Activated T-cell treated with anti-CD3 and anti-CD28 coated beads, Interleukin-2, amount 50 U/mL, for 72 hours (primary cell): ENCODE measurements around the gene HDAC3. TPM values are rescaled to one million over a fixed set of nuclear protein-coding genes. Genes with fewer than 3 reads are reported as not detected.

Source experiments
- ATAC-seq, 2 donors: fragments of 150-1000 bp; cut with Tn5 transposase; replicated peaks in 1 of 2; 2 replicates each; pipeline ENCODE4 v1.10.0; 2021; ENCODE audit warnings: moderate library complexity in 2 of 2, mild to moderate bottlenecking in 1 of 2
- DNase-seq, 2 donors: peaks; one replicate each; pipeline ENCODE4 v3.0.0; 2021 to 2022; ENCODE audit warnings: mixed read lengths in 1 of 2
- H3K27ac Mint-ChIP-seq: one replicate; pipeline ENCODE4 v1.8.0; 2022; ENCODE audit warnings: mild to moderate bottlenecking, moderate library complexity, mixed read lengths
- H3K27me3 Mint-ChIP-seq: one replicate; pipeline ENCODE4 v1.8.0; 2022; ENCODE audit warnings: low read depth, mixed read lengths
- H3K36me3 Mint-ChIP-seq, 2 donors: one replicate each; pipeline ENCODE4 v1.8.0; 2022; ENCODE audit warnings: mixed read lengths in 2 of 2, mild to moderate bottlenecking in 1 of 2; ENCODE audit not compliant: insufficient read depth in 2 of 2
- H3K4me1 Mint-ChIP-seq: one replicate; pipeline ENCODE4 v1.8.0; 2022; ENCODE audit warnings: low read depth, mixed read lengths
- H3K4me3 Mint-ChIP-seq, 2 donors: one replicate each; pipeline ENCODE4 v1.8.0; 2022; ENCODE audit warnings: mild to moderate bottlenecking in 2 of 2, mixed read lengths in 2 of 2, moderate library complexity in 2 of 2
- H3K9me3 Mint-ChIP-seq, 2 donors: one replicate each; pipeline ENCODE4 v1.8.0; 2022; ENCODE audit warnings: mixed read lengths in 2 of 2
- total RNA-seq, 2 donors: library from RNA; stranded (reverse); gene quantifications; one replicate each; pipeline ENCODE4 v1.2.3, GENCODE V29; 2022

HDAC3 gene
- total RNA-seq, 2 donors from 2014 or later = 64.1 to 69.2 TPM

GRCh38 chr5:141637767-141638419, 1.2 kb upstream of the HDAC3 start:
- Mint-ChIP-seq H3K27ac (peak overlapping the region; percentile 64), H3K4me3 (peak overlapping the region; percentile 94 to 96), H3K4me1 (peaks cover 54% of the 10 kb centered on the region), H3K27me3 (no peaks in the 10 kb centered on the region), H3K36me3 (peaks cover 5 to 9% of the 10 kb centered on the region in 2 donors), H3K9me3 (no peaks in the 10 kb centered on the region)
- peak; percentile 66 to 70 for DNase-seq
- ATAC-seq = peak; percentile 31 to 38

GRCh38 chr5:141637123-141637766, 596 bp upstream of the HDAC3 start:
- Mint-ChIP-seq H3K27ac (peak overlapping the region; percentile 64), H3K9me3 (no peaks in the 10 kb centered on the region), H3K4me1 (peaks cover 54% of the 10 kb centered on the region), H3K27me3 (no peaks in the 10 kb centered on the region), H3K36me3 (peaks cover 5 to 7% of the 10 kb centered on the region in 2 donors), H3K4me3 (peak overlapping the region; percentile 94 to 96)
- ATAC-seq (peak; percentile 59 to 66), DNase-seq (peak; percentile 65 to 66)

- peaks cover 5% of the 10 kb centered on the region in 2 donors for H3K36me3 Mint-ChIP-seq
- H3K9me3 Mint-ChIP-seq = no peaks in the 10 kb centered on the region
- H3K27ac Mint-ChIP-seq = peak overlapping the region; percentile 90
- peak overlapping the region; percentile 94 to 96 for H3K4me3 Mint-ChIP-seq
- no peaks in the 10 kb centered on the region for H3K27me3 Mint-ChIP-seq
- peaks cover 43% of the 10 kb centered on the region for H3K4me1 Mint-ChIP-seq
- no peak for DNase-seq
- no peak for ATAC-seq
These were observed 590 bp downstream of the HDAC3 start for GRCh38 chr5:141636106-141636412.

GRCh38 chr5:141635646-141636045, 1.0 kb downstream of the HDAC3 start:
- no peak for DNase-seq
- H3K9me3 Mint-ChIP-seq = no peaks in the 10 kb centered on the region
- ATAC-seq = no peak
- H3K36me3 Mint-ChIP-seq = peaks cover 4 to 5% of the 10 kb centered on the region in 2 donors
- H3K27me3 Mint-ChIP-seq = no peaks in the 10 kb centered on the region
- peaks cover 39% of the 10 kb centered on the region for H3K4me1 Mint-ChIP-seq
- H3K27ac Mint-ChIP-seq = peak overlapping the region; percentile 90
- peak overlapping the region; percentile 94 to 96 for H3K4me3 Mint-ChIP-seq

- ATAC-seq (no peak), DNase-seq (no peak)
- Mint-ChIP-seq H3K9me3 (no peaks in the 10 kb centered on the region), H3K36me3 (peaks cover 5 to 7% of the 10 kb centered on the region in 2 donors), H3K4me3 (peak overlapping the region; percentile 94 to 96), H3K27me3 (no peaks in the 10 kb centered on the region), H3K4me1 (peaks cover 37% of the 10 kb centered on the region), H3K27ac (no peak overlapping the region)
These were observed 1.9 kb downstream of the HDAC3 start for GRCh38 chr5:141634720-141635119.

- H3K27ac Mint-ChIP-seq = peak overlapping the region; percentile 44
- ATAC-seq (no peak), DNase-seq (no peak)
- no peaks in the 10 kb centered on the region for H3K27me3 Mint-ChIP-seq
- no peaks in the 10 kb centered on the region for H3K9me3 Mint-ChIP-seq
- H3K36me3 Mint-ChIP-seq = peaks cover 5 to 10% of the 10 kb centered on the region in 2 donors
- H3K4me1 Mint-ChIP-seq = peaks cover 35% of the 10 kb centered on the region
- H3K4me3 Mint-ChIP-seq = peak overlapping the region; percentile 32 to 38
These were observed 2.6 kb downstream of the HDAC3 start for GRCh38 chr5:141633871-141634561.

- Mint-ChIP-seq H3K27ac (no peak overlapping the region), H3K4me1 (peaks cover 31% of the 10 kb centered on the region), H3K4me3 (no peak overlapping the region), H3K27me3 (no peaks in the 10 kb centered on the region), H3K9me3 (no peaks in the 10 kb centered on the region), H3K36me3 (peaks cover 7 to 16% of the 10 kb centered on the region in 2 donors)
- no peak for ATAC-seq
- DNase-seq = no peak
These were observed 4.0 kb downstream of the HDAC3 start for GRCh38 chr5:141632650-141633049.

GRCh38 chr5:141630570-141631140, 6.0 kb downstream of the HDAC3 start:
- Mint-ChIP-seq H3K4me1 (peaks cover 28% of the 10 kb centered on the region), H3K9me3 (no peaks in the 10 kb centered on the region), H3K27ac (no peak overlapping the region), H3K36me3 (peaks cover 5 to 20% of the 10 kb centered on the region in 2 donors), H3K4me3 (no peak overlapping the region), H3K27me3 (no peaks in the 10 kb centered on the region)
- ATAC-seq = no peak
- DNase-seq = no peak

- Mint-ChIP-seq H3K36me3 (peaks cover 4 to 26% of the 10 kb centered on the region in 2 donors), H3K4me1 (peaks cover 18% of the 10 kb centered on the region), H3K27me3 (no peaks in the 10 kb centered on the region), H3K9me3 (no peaks in the 10 kb centered on the region), H3K4me3 (no peak overlapping the region), H3K27ac (no peak overlapping the region)
- DNase-seq (no peak), ATAC-seq (no peak)
These were observed 8.4 kb downstream of the HDAC3 start for GRCh38 chr5:141628175-141628788.

GRCh38 chr5:141623611-141624010, 13.0 kb downstream of the HDAC3 start:
- peaks cover 42% of the 10 kb centered on the region for H3K4me1 Mint-ChIP-seq
- no peaks in the 10 kb centered on the region for H3K9me3 Mint-ChIP-seq
- DNase-seq (no peak), ATAC-seq (no peak)
- H3K27me3 Mint-ChIP-seq = no peaks in the 10 kb centered on the region
- peaks cover 10 to 27% of the 10 kb centered on the region in 2 donors for H3K36me3 Mint-ChIP-seq
- H3K27ac Mint-ChIP-seq = peak overlapping the region; percentile 87
- H3K4me3 Mint-ChIP-seq = peak overlapping the region; percentile 55 to 74

GRCh38 chr5:141623186-141623585, 13.5 kb downstream of the HDAC3 start:
- Mint-ChIP-seq H3K36me3 (peaks cover 12 to 28% of the 10 kb centered on the region in 2 donors), H3K4me1 (peaks cover 41% of the 10 kb centered on the region), H3K4me3 (peak overlapping the region; percentile 55 to 74), H3K9me3 (no peaks in the 10 kb centered on the region), H3K27me3 (no peaks in the 10 kb centered on the region), H3K27ac (peak overlapping the region; percentile 87)
- DNase-seq (peak; percentile 36 to 41), ATAC-seq (peak; percentile 34 to 36)

- peak within 1 kb of the TSS; percentile 92 to 98 for H3K4me3 Mint-ChIP-seq
- ATAC-seq (peak; percentile 91 to 92), DNase-seq (peak; percentile 99)
- peaks cover 14 to 18% of the 10 kb centered on the region in 2 donors for H3K36me3 Mint-ChIP-seq
- H3K27me3 Mint-ChIP-seq = no peaks in the 10 kb centered on the region
- no peaks in the 10 kb centered on the region for H3K9me3 Mint-ChIP-seq
- peaks cover 63% of the 10 kb centered on the region for H3K4me1 Mint-ChIP-seq
- H3K27ac Mint-ChIP-seq = peak within 1 kb of the TSS; percentile 94
These were observed 17.7 kb downstream of the HDAC3 start, which contains the start of gene DIAPH1 for GRCh38 chr5:141618804-141619554. DIAPH1 (minus strand) TSS chr5:141619000; CDS start chr5:141618914, 86 bp downstream.
